Keratinocyte (primary cell): ENCODE results near the gene ZSCAN2. TPM values are rescaled to one million over a fixed set of nuclear protein-coding genes. Genes with fewer than 3 reads are reported as not detected.

Experiments used
- DNase-seq: peaks from one replicate; pipeline ENCODE4 v3.0.0-alpha.2; 2011; ENCODE audit warnings: low read depth, missing footprints, low spot score
- FAIRE-seq: peaks from 2 replicates; lab custom pipeline; 2011; peaks lifted over from hg19 to GRCh38; lab: Jason Lieb, UNC
- H2AFZ ChIP-seq: 2 replicates; pipeline ENCODE4 v1.6.0; 2012; ENCODE audit warnings: low read length, control low read depth, inconsistent platforms; ENCODE audit not compliant: control insufficient read depth
- H3K27ac ChIP-seq: 2 replicates; pipeline ENCODE4 v1.5.1; 2011; ENCODE audit warnings: low read length; ENCODE audit not compliant: control insufficient read depth, insufficient read depth
- H3K27me3 ChIP-seq: 3 replicates; pipeline ENCODE4 v1.6.0; 2011; ENCODE audit warnings: low read length; ENCODE audit not compliant: control insufficient read depth, insufficient read depth; ENCODE audit errors: extremely low read depth
- H3K36me3 ChIP-seq, 2 experiments: 2 replicates in 1 of 2; 3 replicates in 1 of 2; pipeline ENCODE4 v1.5.1; 2011; ENCODE audit warnings: low read length in 2 of 2, mild to moderate bottlenecking in 1 of 2; ENCODE audit not compliant: control insufficient read depth in 2 of 2, insufficient read depth in 2 of 2; ENCODE audit errors: extremely low read depth in 1 of 2
- H3K4me1 ChIP-seq: 3 replicates; pipeline ENCODE4 v1.5.1; 2011; ENCODE audit warnings: low read length; ENCODE audit not compliant: control insufficient read depth, insufficient read depth; ENCODE audit errors: extremely low read depth
- H3K4me2 ChIP-seq: 3 replicates; pipeline ENCODE4 v1.6.0; 2011; ENCODE audit warnings: low read depth, low read length; ENCODE audit not compliant: control insufficient read depth, insufficient read depth; ENCODE audit errors: extremely low read depth
- H3K4me3 ChIP-seq, 3 experiments: fragments of 200-600 bp in 1 of 3; sonication (generic) in 1 of 3; 2 replicates in 2 of 3; 3 replicates in 1 of 3; pipeline ENCODE4 v1.5.1; 2011 to 2016; ENCODE audit warnings: low read length in 3 of 3, mild to moderate bottlenecking in 3 of 3, control low read depth in 2 of 3, inconsistent platforms in 1 of 3, low read depth in 1 of 3, mixed read lengths in 1 of 3, mixed run types in 1 of 3, moderate library complexity in 1 of 3; ENCODE audit not compliant: control insufficient read depth in 2 of 3, insufficient read depth in 2 of 3; ENCODE audit errors: extremely low read depth in 1 of 3
- H3K79me2 ChIP-seq: 2 replicates; pipeline ENCODE4 v1.6.0; 2012; ENCODE audit warnings: low read length; ENCODE audit not compliant: control insufficient read depth, insufficient read depth
- H3K9ac ChIP-seq: 3 replicates; pipeline ENCODE4 v1.6.0; 2011; ENCODE audit warnings: low read length; ENCODE audit not compliant: control insufficient read depth, insufficient read depth; ENCODE audit errors: extremely low read depth
- H3K9me1 ChIP-seq: 3 replicates; pipeline ENCODE4 v1.6.0; 2011; ENCODE audit warnings: low read length; ENCODE audit not compliant: control insufficient read depth, insufficient read depth; ENCODE audit errors: extremely low read depth
- H3K9me3 ChIP-seq: 2 replicates; pipeline ENCODE4 v1.5.1; 2012; ENCODE audit warnings: low read depth, low read length; ENCODE audit not compliant: control insufficient read depth
- H4K20me1 ChIP-seq: 3 replicates; pipeline ENCODE4 v1.6.0; 2011; ENCODE audit warnings: low read length; ENCODE audit not compliant: control insufficient read depth, insufficient read depth; ENCODE audit errors: extremely low read depth
- CTCF ChIP-seq, 3 experiments: IDR thresholded peaks in 1 of 3; conservative IDR thresholded peaks in 1 of 3; optimal IDR thresholded peaks in 1 of 3; 2 replicates in 2 of 3; 3 replicates in 1 of 3; pipeline versions ENCODE3 to v1.5.1; 2011; ENCODE audit warnings: low read length in 3 of 3, mild to moderate bottlenecking in 3 of 3, moderate library complexity in 2 of 3, control low read depth in 1 of 3, inconsistent platforms in 1 of 3; ENCODE audit not compliant: insufficient read depth in 2 of 3; ENCODE audit errors: extremely low read depth in 1 of 3
- EZH2 ChIP-seq: IDR thresholded peaks from one replicate; pipeline ENCODE4 v1.6.1; 2012; ENCODE audit warnings: inconsistent platforms, mild to moderate bottlenecking, low read length, moderate library complexity
- dilution Hi-C: fragments of 300-500 bp; cut with MboI; formaldehyde crosslinking; loops from one replicate; pipeline ENCODE4 v1.7.0; 2020; ENCODE audit warnings: low sequenced_read_pairs; ENCODE audit not compliant: extremely low pct_ligation_motif_present
- polyA plus RNA-seq, 5 experiments: library from polyadenylated mRNA; depleted of rRNA in 3 of 5; stranded (reverse) in 3 of 5; stranded (forward) in 1 of 5; unstranded in 1 of 5; fragments of >200 nt; gene quantifications; 1 replicate in 1 of 5; 2 replicates in 3 of 5; 3 replicates in 1 of 5; pipeline versions ENCODE4 v1.2.1 to v1.2.3, GENCODE V29; 2011 to 2012; ENCODE audit warnings: missing spikeins in 2 of 5, low read depth in 1 of 5, low replicate concordance in 1 of 5

The ZSCAN2 gene
- polyA plus RNA-seq, 1 donor (not counting 4 experiments of a cell fraction or from before 2014, with no cell fraction given): 3.7 TPM

GRCh38 chr15:84620626-84621025 is 19.8 kb downstream of the ZSCAN2 start:
- H4K20me1 ChIP-seq: no peaks in the 10 kb centered on the region
- H3K36me3 ChIP-seq: peaks cover 7 to 9% of the 10 kb centered on the region in 2 experiments
- no peaks in the 10 kb centered on the region for H3K27me3 ChIP-seq
- FAIRE-seq (no peak), DNase-seq (no peak)
- H3K9ac ChIP-seq: no peak overlapping the region
- no peaks in the 10 kb centered on the region for H3K4me1 ChIP-seq
- no peaks in the 10 kb centered on the region for H3K79me2 ChIP-seq
- H3K9me3 ChIP-seq: peaks cover 20% of the 10 kb centered on the region
- H3K4me2 ChIP-seq: no peak overlapping the region
- H3K4me3 ChIP-seq: no peak overlapping the region
- TF ChIP-seq CTCF (optimal IDR thresholded peaks at IDR 0.05 in 1 of 3, IDR thresholded peaks at IDR 0.05 in 1 of 3, conservative IDR thresholded peaks at IDR 0.05 in 1 of 3; ENCODE audit: extremely low read depth in 1 of 3, insufficient read depth in 2 of 3, low read length in 3 of 3) (no peak), EZH2 (no peak)
- no peak overlapping the region for H3K27ac ChIP-seq
- dilution Hi-C loops: no loop called here
- H3K9me1 ChIP-seq: no peaks in the 10 kb centered on the region
- no peak overlapping the region for H2AFZ ChIP-seq

GRCh38 chr15:84621358-84621979 is 20.7 kb downstream of the ZSCAN2 start:
- H3K9me3 ChIP-seq: peaks cover 20% of the 10 kb centered on the region
- no peak for TF ChIP-seq CTCF (optimal IDR thresholded peaks at IDR 0.05 in 1 of 3, IDR thresholded peaks at IDR 0.05 in 1 of 3, conservative IDR thresholded peaks at IDR 0.05 in 1 of 3; ENCODE audit: extremely low read depth in 1 of 3, insufficient read depth in 2 of 3, low read length in 3 of 3)
- TF ChIP-seq EZH2: no peak
- H2AFZ ChIP-seq: no peak overlapping the region
- no peak overlapping the region for H3K4me2 ChIP-seq
- dilution Hi-C loops: no loop called here
- no peaks in the 10 kb centered on the region for H3K27me3 ChIP-seq
- no peaks in the 10 kb centered on the region for H3K9me1 ChIP-seq
- H3K4me3 ChIP-seq: no peak overlapping the region
- H3K4me1 ChIP-seq: no peaks in the 10 kb centered on the region
- FAIRE-seq: no peak
- H3K27ac ChIP-seq: no peak overlapping the region
- no peak overlapping the region for H3K9ac ChIP-seq
- DNase-seq: no peak
- peaks cover 7 to 9% of the 10 kb centered on the region in 2 experiments for H3K36me3 ChIP-seq
- no peaks in the 10 kb centered on the region for H4K20me1 ChIP-seq
- H3K79me2 ChIP-seq: no peaks in the 10 kb centered on the region
